Activated CD8-positive, alpha-beta memory T cell treated with anti-CD3 and anti-CD28 coated beads, Interleukin-2, amount 50 U/mL, for 1 hour (primary cell): ENCODE data around the gene CXXC5.

Experiments
- DNase-seq: peaks from one replicate; pipeline ENCODE4 v3.0.0-alpha.2; 2020; ENCODE audit errors: extremely low read depth

CXXC5 gene

GRCh38 chr5:139638090-139638735, 9.9 kb upstream of the CXXC5 start:
- no peak for DNase-seq

- DNase-seq = no peak
Measured at GRCh38 chr5:139638736-139639618, 9.2 kb upstream of the CXXC5 start.

- no peak for DNase-seq
Measured at GRCh38 chr5:139639619-139640380, 8.3 kb upstream of the CXXC5 start.

- DNase-seq = no peak
Measured at GRCh38 chr5:139640421-139641115, 7.6 kb upstream of the CXXC5 start.

GRCh38 chr5:139641116-139642080, 6.8 kb upstream of the CXXC5 start:
- no peak for DNase-seq

GRCh38 chr5:139642213-139642612, 5.9 kb upstream of the CXXC5 start:
- DNase-seq = no peak

- no peak for DNase-seq
Measured at GRCh38 chr5:139642891-139643871, 5.0 kb upstream of the CXXC5 start.

- DNase-seq = no peak
Measured at GRCh38 chr5:139644001-139644456, 4.1 kb upstream of the CXXC5 start.

- DNase-seq = no peak
Measured at GRCh38 chr5:139644646-139645429, 3.3 kb upstream of the CXXC5 start.

GRCh38 chr5:139645430-139645871, 2.7 kb upstream of the CXXC5 start:
- no peak for DNase-seq

- no peak for DNase-seq
Measured at GRCh38 chr5:139646111-139646510, 2.0 kb upstream of the CXXC5 start.

- DNase-seq = no peak
Measured at GRCh38 chr5:139646912-139647505, 1.1 kb upstream of the CXXC5 start.

GRCh38 chr5:139647506-139648204, 494 bp upstream of the CXXC5 start:
- DNase-seq = no peak

- no peak for DNase-seq
Measured at GRCh38 chr5:139649082-139649991, 1.2 kb downstream of the CXXC5 start.

GRCh38 chr5:139650031-139650688, 2.0 kb downstream of the CXXC5 start:
- DNase-seq = no peak

GRCh38 chr5:139650689-139651042, 2.5 kb downstream of the CXXC5 start:
- DNase-seq = no peak
